IMR-90 (cell line): ENCODE data around the gene SAT2. TPM values are rescaled to one million over a fixed set of nuclear protein-coding genes. Genes with fewer than 3 reads are reported as not detected.

ENCODE experiments used
- ATAC-seq: fragments of 200-7000 bp; cut with Tn5 transposase; 2 replicates; pipeline ENCODE4 v1.9.1; 2020; ENCODE audit warnings: low read depth, mild to moderate bottlenecking, moderate library complexity
- BruUV-seq: library from RNA; stranded (reverse); fragments of 400-500 nt; replicated peaks from 2 replicates; lab custom pipeline; 2021; lab: Mats Ljungman, UMichigan
- CTCF ChIA-PET: fragments of 300-600 bp; formaldehyde crosslinking; extraction: SDS; loops from one replicate; lab custom pipeline; 2021; ENCODE audit warnings: antibody characterized with exemption; lab: Yijun Ruan, JAX
- POLR2A ChIA-PET: fragments of 300-600 bp; sonication (Branson Sonifier 250); formaldehyde crosslinking; loops from one replicate; lab custom pipeline; 2022; ENCODE audit warnings: antibody characterized with exemption; ENCODE audit not compliant: unreplicated experiment; lab: Charles Lee
- DNase-seq: peaks from one replicate; pipeline ENCODE4 v3.0.0; 2013
- H2AFZ ChIP-seq: replicated peaks from 2 replicates; pipeline ENCODE3; 2013; ENCODE audit warnings: low read length, mild to moderate bottlenecking; ENCODE audit not compliant: poor library complexity
- H2AK5ac ChIP-seq: 2 replicates; pipeline ENCODE4 v1.6.1; 2013; ENCODE audit warnings: low read depth, low read length, inconsistent platforms
- H2AK9ac ChIP-seq: replicated peaks from 2 replicates; pipeline ENCODE3; 2013; ENCODE audit warnings: mild to moderate bottlenecking, low read depth, low read length, moderate library complexity; ENCODE audit not compliant: poor library complexity
- H2BK120ac ChIP-seq: 2 replicates; pipeline ENCODE4 v1.6.1; 2013; ENCODE audit warnings: low read depth, low read length, inconsistent platforms
- H2BK15ac ChIP-seq: 3 replicates; pipeline ENCODE4 v1.6.1; 2013; ENCODE audit warnings: low read depth, low read length, inconsistent platforms
- H2BK20ac ChIP-seq: 2 replicates; pipeline ENCODE4 v1.6.1; 2013; ENCODE audit warnings: low read depth, mild to moderate bottlenecking, inconsistent platforms, low read length, moderate library complexity
- H2BK5ac ChIP-seq: 2 replicates; pipeline ENCODE4 v1.6.1; 2013; ENCODE audit warnings: mild to moderate bottlenecking, low read depth, low read length, inconsistent platforms; ENCODE audit not compliant: poor library complexity, severe bottlenecking
- H3K14ac ChIP-seq: replicated peaks from 2 replicates; pipeline ENCODE4 v1.6.1; 2013; ENCODE audit warnings: low read depth, low read length, inconsistent platforms
- H3K18ac ChIP-seq: 2 replicates; pipeline ENCODE4 v1.6.1; 2013; ENCODE audit warnings: low read depth, low read length, control low read depth
- H3K23ac ChIP-seq: 2 replicates; pipeline ENCODE4 v1.6.1; 2013; ENCODE audit warnings: low read depth, low read length, inconsistent platforms
- H3K27ac ChIP-seq: 2 replicates; pipeline ENCODE4 v1.5.1; 2013; ENCODE audit warnings: mild to moderate bottlenecking, control low read depth, low read length; ENCODE audit not compliant: insufficient read depth
- H3K27me3 ChIP-seq: 2 replicates; pipeline ENCODE4 v1.6.1; 2013; ENCODE audit warnings: low read length; ENCODE audit not compliant: control insufficient read depth, insufficient read depth
- H3K36me3 ChIP-seq: 2 replicates; pipeline ENCODE4 v1.6.1; 2013; ENCODE audit warnings: low read length, mixed read lengths; ENCODE audit not compliant: control insufficient read depth, insufficient read depth
- H3K4ac ChIP-seq: 2 replicates; pipeline ENCODE4 v1.6.1; 2013; ENCODE audit warnings: low read depth, low read length, inconsistent platforms
- H3K4me1 ChIP-seq: 2 replicates; pipeline ENCODE4 v1.6.1; 2013; ENCODE audit warnings: low read length, mixed read lengths; ENCODE audit not compliant: control insufficient read depth, insufficient read depth
- H3K4me2 ChIP-seq: 2 replicates; pipeline ENCODE4 v1.6.1; 2013; ENCODE audit warnings: low read depth, mild to moderate bottlenecking, control low read depth, low read length, moderate library complexity
- H3K4me3 ChIP-seq: 2 replicates; pipeline ENCODE4 v1.5.1; 2013; ENCODE audit warnings: low read depth, mild to moderate bottlenecking, control low read depth, low read length, moderate library complexity; ENCODE audit not compliant: insufficient read depth
- H3K56ac ChIP-seq: 2 replicates; pipeline ENCODE4 v1.6.1; 2013; ENCODE audit warnings: low read length, inconsistent platforms; ENCODE audit not compliant: insufficient read depth; ENCODE audit errors: extremely low read depth
- H3K79me1 ChIP-seq, 2 experiments: 2 replicates each; pipeline ENCODE4 v1.6.1; 2013; ENCODE audit warnings: low read length in 2 of 2, inconsistent platforms in 1 of 2, low read depth in 1 of 2
- H3K9ac ChIP-seq: 2 replicates; pipeline ENCODE4 v1.6.1; 2013; ENCODE audit warnings: low read depth, low read length, control low read depth
- H3K9me1 ChIP-seq: 2 replicates; pipeline ENCODE4 v1.6.1; 2013; ENCODE audit warnings: low read length, inconsistent platforms; ENCODE audit not compliant: insufficient read depth
- H3K9me3 ChIP-seq: 2 replicates; pipeline ENCODE4 v1.6.1; 2013; ENCODE audit warnings: low read length; ENCODE audit not compliant: control insufficient read depth, insufficient read depth
- H4K20me1 ChIP-seq: 2 replicates; pipeline ENCODE4 v1.6.1; 2013; ENCODE audit warnings: low read length, inconsistent platforms; ENCODE audit not compliant: insufficient read depth
- H4K5ac ChIP-seq: 2 replicates; pipeline ENCODE4 v1.6.1; 2013; ENCODE audit warnings: mild to moderate bottlenecking, low read depth, low read length, control low read depth
- H4K8ac ChIP-seq, 2 experiments: 2 replicates each; pipeline ENCODE4 v1.6.1; 2013; ENCODE audit warnings: low read depth in 2 of 2, low read length in 2 of 2, control low read depth in 1 of 2, inconsistent platforms in 1 of 2
- H4K91ac ChIP-seq: 2 replicates; pipeline ENCODE4 v1.6.1; 2013; ENCODE audit warnings: low read depth, low read length, inconsistent platforms; ENCODE audit not compliant: insufficient read depth
- BHLHE40 ChIP-seq: fragments of 150-350 bp; IDR thresholded peaks from 2 replicates; pipeline ENCODE4 v1.6.1; 2016; ENCODE audit warnings: mild to moderate bottlenecking, low read depth, low read length
- CEBPB ChIP-seq: IDR thresholded peaks from 2 replicates; pipeline ENCODE4 v1.6.1; 2012; ENCODE audit warnings: low read depth, low read length, improper control_type of control experiment
- CHD1 ChIP-seq: IDR thresholded peaks from 2 replicates; pipeline ENCODE4 v1.6.1; 2012; ENCODE audit warnings: low read depth, low read length, improper control_type of control experiment
- CTCF ChIP-seq: conservative IDR thresholded peaks from 2 replicates; pipeline ENCODE4 v1.5.1; 2012; ENCODE audit warnings: mild to moderate bottlenecking, low read depth, low read length, improper control_type of control experiment
- ELK1 ChIP-seq: fragments of 150-350 bp; IDR thresholded peaks from 2 replicates; pipeline ENCODE4 v1.6.1; 2016; ENCODE audit warnings: low read depth, mild to moderate bottlenecking, low read length, moderate library complexity, borderline replicate concordance
- FOS ChIP-seq: fragments of 150-350 bp; IDR thresholded peaks from 2 replicates; pipeline ENCODE4 v1.6.1; 2016; ENCODE audit warnings: low read depth, low read length
- MAZ ChIP-seq: IDR thresholded peaks from 2 replicates; pipeline ENCODE4 v1.6.1; 2012; ENCODE audit warnings: low read depth, mild to moderate bottlenecking, low read length, improper control_type of control experiment, moderate library complexity, borderline replicate concordance
- MXI1 ChIP-seq: IDR thresholded peaks from 2 replicates; pipeline ENCODE4 v1.6.1; 2012; ENCODE audit warnings: low read depth, mild to moderate bottlenecking, low read length, moderate library complexity, borderline replicate concordance
- NFE2L2 ChIP-seq: fragments of 150-350 bp; IDR thresholded peaks from 2 replicates; pipeline ENCODE4 v1.6.1; 2016; ENCODE audit warnings: low read depth, mild to moderate bottlenecking, low read length
- POLR2A ChIP-seq: IDR thresholded peaks from 2 replicates; pipeline ENCODE4 v1.6.1; 2012; ENCODE audit warnings: mild to moderate bottlenecking, low read depth, low read length
- RAD21 ChIP-seq: IDR thresholded peaks from 2 replicates; pipeline ENCODE4 v1.6.1; 2012; ENCODE audit warnings: low read length, improper control_type of control experiment
- RCOR1 ChIP-seq: IDR thresholded peaks from 2 replicates; pipeline ENCODE4 v1.6.1; 2012; ENCODE audit warnings: mild to moderate bottlenecking, low read length, improper control_type of control experiment; ENCODE audit not compliant: insufficient replicate concordance
- RFX5 ChIP-seq: IDR thresholded peaks from 2 replicates; pipeline ENCODE4 v1.8.0; 2012; ENCODE audit warnings: low read depth, mild to moderate bottlenecking, low read length, moderate library complexity
- SMC3 ChIP-seq: fragments of 150-350 bp; IDR thresholded peaks from 2 replicates; pipeline ENCODE4 v1.6.1; 2016; ENCODE audit warnings: low read depth, mild to moderate bottlenecking, antibody characterized with exemption, low read length, moderate library complexity
- USF2 ChIP-seq: fragments of 150-350 bp; IDR thresholded peaks from 2 replicates; pipeline ENCODE4 v1.6.1; 2017; ENCODE audit warnings: mild to moderate bottlenecking, antibody characterized with exemption, low read length, low read depth
- WGBS, 2 experiments: methylation state at CpG; one replicate each; pipeline versions ENCODE4 v1.1.5 to v1.1.7; 2013; ENCODE audit warnings: missing lambda C conversion rate in 2 of 2; ENCODE audit not compliant: insufficient read length in 1 of 2; ENCODE audit errors: extremely low coverage in 2 of 2; 5-methylcytosine and 5-hydroxymethylcytosine counted together
- dilution Hi-C: fragments of 300-500 bp; cut with HindIII; formaldehyde crosslinking; loops from one replicate; pipeline ENCODE4 v1.14.3; 2018; ENCODE audit warnings: low sequenced_read_pairs; ENCODE audit not compliant: unreplicated experiment
- in situ Hi-C: fragments of 300-500 bp; cut with MboI; formaldehyde crosslinking; loops from 3 replicates; pipeline ENCODE4 v1.14.3; 2019; ENCODE audit warnings: low sequenced_read_pairs, inconsistent platforms, mixed read lengths
- intact Hi-C: fragments of 100-400 bp; cut with micrococcal nuclease; formaldehyde crosslinking; loops from 2 replicates; pipeline ENCODE4 v1.10.0; 2022
- polyA plus RNA-seq, 3 experiments: library from polyadenylated mRNA; depleted of rRNA; stranded (reverse); fragments of >200 nt; gene quantifications; 2 replicates each; pipeline ENCODE4 v1.2.3, GENCODE V29; 2012; ENCODE audit warnings: low replicate concordance in 1 of 3
- total RNA-seq: library from RNA; depleted of rRNA; stranded (reverse); fragments of >200 nt; gene quantifications from 2 replicates; pipeline ENCODE4 v1.2.3, GENCODE V29; 2012

SAT2 gene
- total and polyA plus RNA-seq, 2 of the 4 experiments (the other 2 are of a cell fraction), result 20.4 to 45.9 TPM

- TF ChIP-seq CTCF, result no peak
- TF ChIP-seq NFE2L2, result no peak
- TF ChIP-seq CEBPB, result no peak
- TF ChIP-seq MXI1, result no peak
- no peak for TF ChIP-seq CHD1
- no peak for TF ChIP-seq RAD21
- TF ChIP-seq BHLHE40, result no peak
- TF ChIP-seq SMC3, result no peak
- TF ChIP-seq USF2, result no peak
- no peak for TF ChIP-seq RFX5
- TF ChIP-seq RCOR1, result no peak
- TF ChIP-seq FOS, result no peak
- no peak for TF ChIP-seq POLR2A
- no peak for TF ChIP-seq ELK1
- no peak for TF ChIP-seq MAZ
Observed at GRCh38 chr17:7633093-7633492, 5.5 kb upstream of the SAT2 start.

More at GRCh38 chr17:7633093-7633492, 5.5 kb upstream of the SAT2 start:
- no peak overlapping the region for H3K4me3 ChIP-seq
- H2BK120ac ChIP-seq, result no peak overlapping the region
- no peak overlapping the region for H3K18ac ChIP-seq
- no peak overlapping the region for H3K14ac ChIP-seq
- H3K4me2 ChIP-seq, result no peak overlapping the region
- ChIA-PET POLR2A (no interaction called here), CTCF (interaction anchor here (0.5 to 5.3 kb wide), 8 partner anchors 9 to 427 kb away, joined by 3 to 27 read pairs (median 4); partner anchors contain the start of genes TP53 and WRAP53)
- no peak overlapping the region for H2BK15ac ChIP-seq
- no peaks in the 10 kb centered on the region for H3K9me3 ChIP-seq
- no peak overlapping the region for H3K9ac ChIP-seq
- H3K27me3 ChIP-seq, result peaks cover 4% of the 10 kb centered on the region; the same call in 1 of the 2 replicates
- H4K20me1 ChIP-seq, result no peaks in the 10 kb centered on the region
- H3K23ac ChIP-seq, result no peak overlapping the region
- DNase-seq, result no peak
- no peak overlapping the region for H2AK5ac ChIP-seq
- H3K4ac ChIP-seq, result no peak overlapping the region
- no peak overlapping the region for H4K91ac ChIP-seq
- no peaks in the 10 kb centered on the region for H3K9me1 ChIP-seq
- BruUV-seq, result no TSS peak
- no peaks in the 10 kb centered on the region for H3K36me3 ChIP-seq
- in situ Hi-C loops (no loop called here), dilution Hi-C loops (no loop called here), intact Hi-C loops (no loop called here)
- no peak overlapping the region for H2AFZ ChIP-seq
- no CpG with 5 or more reads among the region's 2 CpGs for WGBS, 2 experiments
- no peak overlapping the region for H2AK9ac ChIP-seq
- no peak overlapping the region for H3K56ac ChIP-seq
- H3K27ac ChIP-seq, result no peak overlapping the region
- no peak overlapping the region for H2BK20ac ChIP-seq
- H4K8ac ChIP-seq, result no peak overlapping the region
- no peaks in the 10 kb centered on the region for H3K4me1 ChIP-seq
- H4K5ac ChIP-seq, result no peak overlapping the region
- no peak for ATAC-seq
- H2BK5ac ChIP-seq, result no peak overlapping the region
- H3K79me1 ChIP-seq, result no peaks in the 10 kb centered on the region
